Measurements from ENCODE around the gene GABRB1. TPM values are rescaled to one million over a fixed set of nuclear protein-coding genes. Genes with fewer than 3 reads are reported as not detected.

GABRB1 gene
- total RNA-seq, 4 donors from 2014 or later, result not detected

GRCh38 chr4:47075262-47075661 is 43.9 kb downstream of the GABRB1 start:
- no peak overlapping the region for H3K4me3 ChIP-seq (ENCODE audit: low read depth, poor library complexity, severe bottlenecking)
- intact Hi-C loops (cut with DNase I; ENCODE audit: low total_unique reads), result no loop called here
- WGBS, 2 donors, result 78 to 81% methylated on average over 2 of the region's 2 CpGs
- TF ChIP-seq CTCF (IDR thresholded peaks at IDR 0.05) (no peak), POLR2A (IDR thresholded peaks at IDR 0.05) (no peak)
- no peak for DNase-seq (ENCODE audit: low spot score in 2 of 2)

DNA sequence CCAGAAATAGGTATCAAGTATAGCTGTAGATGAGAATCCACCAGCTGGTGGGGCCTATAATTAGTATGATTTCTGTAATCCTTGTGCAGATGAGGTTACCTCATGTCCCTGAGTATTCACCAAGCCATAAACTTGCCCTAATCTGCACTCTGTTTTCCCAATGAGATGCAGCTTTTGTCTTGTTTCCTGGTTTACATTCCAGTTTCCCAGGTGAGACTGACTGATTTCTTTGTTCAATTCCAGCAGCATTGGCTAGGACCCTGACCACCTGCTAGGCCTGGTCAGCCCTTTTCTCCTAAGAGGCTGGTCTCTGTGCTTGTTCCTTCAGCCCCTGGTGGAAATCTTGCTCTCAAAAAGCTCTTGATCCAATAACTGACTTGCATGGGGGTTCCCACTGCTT is 44.6 kb downstream of the GABRB1 start:
- no peak overlapping the region for H3K4me3 ChIP-seq (ENCODE audit: low read depth, poor library complexity, severe bottlenecking)
- intact Hi-C loops (cut with DNase I; ENCODE audit: low total_unique reads), result no loop called here
- no peak for TF ChIP-seq CTCF (IDR thresholded peaks at IDR 0.05)
- no peak for TF ChIP-seq POLR2A (IDR thresholded peaks at IDR 0.05)
- no peak for DNase-seq (ENCODE audit: low spot score in 2 of 2)

DNA sequence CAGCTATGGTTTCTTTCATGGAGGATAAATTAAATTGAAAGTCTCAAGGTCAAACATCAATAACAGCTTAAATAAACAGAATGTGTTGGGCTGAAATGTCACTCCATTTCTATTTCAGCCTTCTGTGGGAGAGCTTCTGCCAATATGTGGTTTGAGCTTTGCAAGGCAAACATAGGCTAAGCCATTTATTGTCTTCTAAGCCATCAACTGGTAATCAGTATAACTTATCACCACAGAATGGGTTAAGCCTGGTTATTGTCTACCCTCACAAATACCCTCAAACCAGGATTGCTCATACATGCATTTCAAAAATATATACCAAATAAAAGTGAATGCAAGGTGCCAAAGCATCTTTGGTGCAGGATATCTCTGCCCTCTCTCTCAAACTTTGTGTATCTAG is 52.7 kb downstream of the GABRB1 start:
- no peak overlapping the region for H3K4me3 ChIP-seq (ENCODE audit: low read depth, poor library complexity, severe bottlenecking)
- DNase-seq (ENCODE audit: low spot score in 2 of 2), result no peak
- TF ChIP-seq CTCF (IDR thresholded peaks at IDR 0.05) (no peak), POLR2A (IDR thresholded peaks at IDR 0.05) (no peak)
- intact Hi-C loops (cut with DNase I; ENCODE audit: low total_unique reads), result no loop called here

GRCh38 chr4:47084795-47085194 is 53.4 kb downstream of the GABRB1 start:
- no peak for DNase-seq (ENCODE audit: low spot score in 2 of 2)
- no peak overlapping the region for H3K4me3 ChIP-seq (ENCODE audit: low read depth, poor library complexity, severe bottlenecking)
- TF ChIP-seq CTCF (IDR thresholded peaks at IDR 0.05), result no peak
- TF ChIP-seq POLR2A (IDR thresholded peaks at IDR 0.05), result no peak
- intact Hi-C loops (cut with DNase I; ENCODE audit: low total_unique reads), result no loop called here

- no peak for TF ChIP-seq POLR2A (IDR thresholded peaks at IDR 0.05)
- no peak for TF ChIP-seq CTCF (IDR thresholded peaks at IDR 0.05)
- no peak for DNase-seq (ENCODE audit: low spot score in 2 of 2)
- H3K4me3 ChIP-seq (ENCODE audit: low read depth, poor library complexity, severe bottlenecking), result no peak overlapping the region
- WGBS, 2 donors, result 64 to 81% methylated on average over 2 of the region's 2 CpGs
- intact Hi-C loops (cut with DNase I; ENCODE audit: low total_unique reads), result no loop called here
Observed at GRCh38 chr4:47088298-47088697, 56.9 kb downstream of the GABRB1 start.

DNA sequence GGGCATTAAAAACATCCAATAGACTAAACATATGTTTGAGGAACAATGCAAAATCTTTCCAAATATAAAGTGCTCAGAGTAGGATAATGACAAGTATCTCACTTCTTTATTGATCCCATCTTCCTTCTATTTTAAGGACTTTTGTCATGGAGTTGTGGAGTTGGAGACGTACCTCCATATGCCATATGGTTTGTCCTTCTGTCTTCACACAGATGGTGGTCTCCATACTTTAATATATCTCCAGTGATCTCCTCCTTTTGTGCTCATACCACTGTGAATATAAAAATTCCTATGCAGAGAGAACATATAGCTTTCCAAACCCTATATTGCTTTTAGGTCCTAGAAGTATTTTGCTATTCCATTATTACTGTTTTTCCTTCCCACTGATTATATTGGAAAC is 64.5 kb downstream of the GABRB1 start:
- no peak for DNase-seq (ENCODE audit: low spot score in 2 of 2)
- no peak for TF ChIP-seq CTCF (IDR thresholded peaks at IDR 0.05)
- no peak for TF ChIP-seq POLR2A (IDR thresholded peaks at IDR 0.05)
- WGBS, 2 donors, result 73 to 79% methylated on average over 1 of the region's 1 CpG
- H3K4me3 ChIP-seq (ENCODE audit: low read depth, poor library complexity, severe bottlenecking), result no peak overlapping the region
- intact Hi-C loops (cut with DNase I; ENCODE audit: low total_unique reads), result no loop called here
